Measurements from ENCODE around the gene ARHGAP15.

The ARHGAP15 gene

GRCh38 chr2:143736904-143737303 lies 607.7 kb downstream of the ARHGAP15 start:
- FAIRE-seq = no peak

- no peak for FAIRE-seq
These were observed 611.2 kb downstream of the ARHGAP15 start for GRCh38 chr2:143740431-143740830.

GRCh38 chr2:143741205-143741604 lies 612.0 kb downstream of the ARHGAP15 start:
- no peak for FAIRE-seq

- FAIRE-seq = no peak
These were observed 613.4 kb downstream of the ARHGAP15 start for GRCh38 chr2:143742581-143742980.

- no peak for FAIRE-seq
These were observed 614.9 kb downstream of the ARHGAP15 start for GRCh38 chr2:143744114-143744513.

GRCh38 chr2:143745060-143745459 lies 615.8 kb downstream of the ARHGAP15 start:
- no peak for FAIRE-seq

GRCh38 chr2:143754742-143755141 lies 625.5 kb downstream of the ARHGAP15 start:
- FAIRE-seq = no peak

GRCh38 chr2:143758629-143759330 lies 629.6 kb downstream of the ARHGAP15 start:
- no peak for FAIRE-seq

- FAIRE-seq = no peak
These were observed 630.2 kb downstream of the ARHGAP15 start for GRCh38 chr2:143759455-143759854.

GRCh38 chr2:143762176-143762928 lies 633.1 kb downstream of the ARHGAP15 start:
- no peak for FAIRE-seq

GRCh38 chr2:143764261-143764660 lies 635.0 kb downstream of the ARHGAP15 start:
- FAIRE-seq = no peak

GRCh38 chr2:143764706-143765105 lies 635.5 kb downstream of the ARHGAP15 start:
- FAIRE-seq = no peak

GRCh38 chr2:143768991-143769390 lies 639.8 kb downstream of the ARHGAP15 start:
- FAIRE-seq = no peak

- no peak for FAIRE-seq
These were observed 642.7 kb downstream of the ARHGAP15 start for GRCh38 chr2:143771939-143772338.

GRCh38 chr2:143776526-143777297 lies 647.5 kb downstream of the ARHGAP15 start:
- FAIRE-seq = no peak

- FAIRE-seq = no peak
These were observed 649.8 kb downstream of the ARHGAP15 start for GRCh38 chr2:143779021-143779420.

- no peak for FAIRE-seq
These were observed 657.0 kb downstream of the ARHGAP15 start for GRCh38 chr2:143786026-143786765.

- FAIRE-seq = no peak
These were observed 658.5 kb downstream of the ARHGAP15 start for GRCh38 chr2:143787674-143788073.

- FAIRE-seq = no peak
These were observed 663.4 kb downstream of the ARHGAP15 start for GRCh38 chr2:143792602-143793001.

- FAIRE-seq = no peak
These were observed 664.2 kb downstream of the ARHGAP15 start for GRCh38 chr2:143793381-143793780.

- FAIRE-seq = no peak
These were observed 666.8 kb downstream of the ARHGAP15 start for GRCh38 chr2:143796051-143796450.

GRCh38 chr2:143801561-143801960 lies 672.3 kb downstream of the ARHGAP15 start:
- no peak for FAIRE-seq

- FAIRE-seq = no peak
These were observed 673.0 kb downstream of the ARHGAP15 start for GRCh38 chr2:143802242-143802641.

Measured in G401.6 (cell line).